Measurements from ENCODE around the gene XYLT1. TPM values are rescaled to one million over a fixed set of nuclear protein-coding genes. Genes with fewer than 3 reads are reported as not detected.
A peak's percentile ranks its signal among the peaks of the same experiment; 100 is the strongest.

The XYLT1 gene
- total RNA-seq, 2 donors from 2014 or later: 14.4 to 31.3 TPM

- no peak for DNase-seq (ENCODE audit: low spot score)
- no peaks in the 10 kb centered on the region for H3K27me3 ChIP-seq
- H3K9me3 ChIP-seq: no peaks in the 10 kb centered on the region
- TF ChIP-seq CTCF (IDR thresholded peaks at IDR 0.05): no peak
- peaks cover 0 to 10% of the 10 kb centered on the region in 2 donors for H3K4me1 ChIP-seq
- no peak overlapping the region for H3K4me3 ChIP-seq
- no peaks in the 10 kb centered on the region for H3K36me3 ChIP-seq
- H3K27ac ChIP-seq: no peak overlapping the region
Measured at GRCh38 chr16:17237350-17237944, 233.3 kb downstream of the XYLT1 start.

GRCh38 chr16:17235147-17235815 lies 235.5 kb downstream of the XYLT1 start:
- no peak overlapping the region for H3K4me3 ChIP-seq
- no peak overlapping the region for H3K27ac ChIP-seq
- no peaks in the 10 kb centered on the region for H3K36me3 ChIP-seq
- no peak for DNase-seq (ENCODE audit: low spot score)
- no peaks in the 10 kb centered on the region for H3K9me3 ChIP-seq
- TF ChIP-seq CTCF (IDR thresholded peaks at IDR 0.05): no peak
- H3K4me1 ChIP-seq: peaks cover 0 to 10% of the 10 kb centered on the region in 2 donors
- no peaks in the 10 kb centered on the region for H3K27me3 ChIP-seq

GRCh38 chr16:17233318-17234002 lies 237.3 kb downstream of the XYLT1 start:
- no peak for TF ChIP-seq CTCF (IDR thresholded peaks at IDR 0.05)
- Histone ChIP-seq H3K4me3 (no peak overlapping the region), H3K36me3 (no peaks in the 10 kb centered on the region), H3K27ac (peak overlapping the region in 1 of 2 donors; percentile 51), H3K4me1 (peaks cover 0 to 10% of the 10 kb centered on the region in 2 donors), H3K9me3 (no peaks in the 10 kb centered on the region), H3K27me3 (no peaks in the 10 kb centered on the region)
- DNase-seq (ENCODE audit: low spot score): no peak

- no peaks in the 10 kb centered on the region for H3K36me3 ChIP-seq
- DNase-seq (ENCODE audit: low spot score): no peak
- H3K27ac ChIP-seq: no peak overlapping the region
- TF ChIP-seq CTCF (IDR thresholded peaks at IDR 0.05): no peak
- H3K4me3 ChIP-seq: no peak overlapping the region
- H3K4me1 ChIP-seq: peaks cover 0 to 10% of the 10 kb centered on the region in 2 donors
- H3K27me3 ChIP-seq: no peaks in the 10 kb centered on the region
- H3K9me3 ChIP-seq: no peaks in the 10 kb centered on the region
Measured at GRCh38 chr16:17232487-17232886, 238.3 kb downstream of the XYLT1 start.

GRCh38 chr16:17231972-17232371 lies 238.8 kb downstream of the XYLT1 start:
- Histone ChIP-seq H3K4me3 (no peak overlapping the region), H3K27me3 (no peaks in the 10 kb centered on the region), H3K36me3 (no peaks in the 10 kb centered on the region), H3K9me3 (no peaks in the 10 kb centered on the region), H3K27ac (no peak overlapping the region), H3K4me1 (peaks cover 0 to 10% of the 10 kb centered on the region in 2 donors)
- no peak for TF ChIP-seq CTCF (IDR thresholded peaks at IDR 0.05)
- DNase-seq (ENCODE audit: low spot score): no peak
